GM19438 (cell line): ENCODE results near the gene BBOF1.
"Not testable (repeated sequence)": the region's sequence is repeated elsewhere in the genome, so short reads cannot be mapped to it uniquely, and the experiment has no call there.

Experiments used
- ATAC-seq: cut with Tn5 transposase; IDR thresholded peaks from one replicate; pipeline ENCODE4 v1.9.1; 2021; ENCODE audit warnings: low read depth; ENCODE audit not compliant: unreplicated experiment

BBOF1 gene

DNA sequence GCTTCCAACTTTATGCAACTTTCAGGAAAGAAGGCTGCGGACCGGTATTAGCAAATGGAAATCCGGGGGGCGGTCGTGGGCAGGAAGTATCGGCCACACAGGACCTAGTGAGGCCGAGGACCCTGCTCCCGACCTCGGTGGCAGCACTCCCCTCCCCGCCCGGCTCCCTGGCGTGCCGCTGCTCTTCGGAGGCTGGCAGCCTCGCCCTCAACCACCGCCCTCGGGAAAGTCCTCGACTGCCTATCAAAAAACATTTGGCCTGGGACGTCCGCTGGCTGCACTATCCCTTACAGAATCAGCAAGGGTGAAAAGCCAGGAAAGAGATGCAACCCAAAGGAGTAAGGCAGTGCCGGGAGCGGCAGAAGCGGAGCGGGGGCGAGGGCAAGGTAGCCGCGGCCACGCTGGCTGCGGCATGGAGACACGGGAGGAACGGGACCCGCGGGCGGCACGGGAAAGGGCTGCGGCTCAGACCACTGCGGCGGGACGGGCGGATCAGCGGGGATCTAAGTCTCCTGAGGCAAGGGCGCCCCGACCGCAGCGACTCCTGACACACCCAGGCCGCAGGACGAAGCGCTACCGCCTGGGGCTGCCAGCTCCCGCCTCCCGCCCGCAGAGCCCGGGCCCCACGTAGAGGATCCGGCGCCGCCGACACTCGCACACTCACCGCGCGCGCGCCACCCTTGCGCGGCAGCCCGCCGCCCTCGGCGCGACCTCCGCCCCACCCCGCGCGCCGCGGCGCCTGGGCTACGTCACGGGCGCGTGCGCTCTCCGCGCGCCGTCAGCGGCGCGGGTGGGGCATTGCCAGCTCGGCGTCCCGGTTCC is at the start of gene BBOF1, which contains the start of gene ENTPD5:
Gene BBOF1 (plus strand): TSS at position 764 of the 822 bp plus-strand sequence. CDS start 130 bp downstream, outside the sequence.
Gene ENTPD5 (minus strand): TSS at position 703 of the 822 bp plus-strand sequence. CDS start 31,186 bp downstream, outside the sequence.
- ATAC-seq: peak; percentile 85

GRCh38 chr14:73973497-73973896 is 45.7 kb upstream of the BBOF1 start:
- no peak for ATAC-seq

- ATAC-seq: no peak
Observed at GRCh38 chr14:73976125-73976524, 43.0 kb upstream of the BBOF1 start.

GRCh38 chr14:73977896-73978295 is 41.3 kb upstream of the BBOF1 start:
- no peak for ATAC-seq

DNA sequence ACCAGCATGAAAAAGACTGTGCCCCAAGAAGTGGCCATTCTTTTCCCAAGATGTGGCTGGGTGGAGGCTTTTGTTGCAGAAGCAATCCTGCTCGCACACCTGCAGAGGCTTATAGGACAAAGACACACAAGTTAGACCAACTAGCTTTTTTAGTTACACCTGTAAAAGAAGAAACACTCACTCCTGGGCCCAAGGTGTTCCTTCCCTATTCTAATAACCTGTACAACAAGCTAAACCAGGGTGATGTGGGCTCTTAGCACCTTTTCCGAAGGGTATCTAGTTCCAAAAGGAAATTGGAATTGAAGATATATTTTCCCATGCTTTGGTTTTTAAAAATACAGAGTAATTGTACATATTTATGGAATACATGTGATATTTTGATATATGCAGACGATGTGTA is 31.1 kb upstream of the BBOF1 start:
- ATAC-seq: no peak

- not testable (repeated sequence) for ATAC-seq
Observed at GRCh38 chr14:73988656-73989055, 30.5 kb upstream of the BBOF1 start.

DNA sequence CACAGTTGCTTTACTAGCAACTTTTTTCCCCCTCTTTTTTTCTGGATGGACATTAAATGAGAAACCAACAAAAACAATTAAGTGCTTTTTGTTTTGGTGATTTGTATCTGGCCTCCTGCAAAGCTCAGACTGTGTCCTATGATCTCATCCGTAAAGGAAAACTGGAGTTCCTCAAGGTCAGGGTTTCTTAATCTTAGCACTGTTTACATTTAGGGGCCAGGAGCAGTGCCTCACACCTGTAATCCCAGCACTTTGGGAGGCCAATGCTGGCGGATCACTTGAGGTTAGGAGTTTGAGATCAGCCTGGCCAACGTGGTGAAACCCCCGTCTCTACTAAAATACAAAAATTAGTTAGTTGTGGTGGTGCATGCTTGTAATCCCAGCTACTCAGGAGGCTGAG is 28.1 kb upstream of the BBOF1 start:
- ATAC-seq: no peak

- not testable (repeated sequence) for ATAC-seq
Observed at GRCh38 chr14:73994926-73995325, 24.2 kb upstream of the BBOF1 start.

DNA sequence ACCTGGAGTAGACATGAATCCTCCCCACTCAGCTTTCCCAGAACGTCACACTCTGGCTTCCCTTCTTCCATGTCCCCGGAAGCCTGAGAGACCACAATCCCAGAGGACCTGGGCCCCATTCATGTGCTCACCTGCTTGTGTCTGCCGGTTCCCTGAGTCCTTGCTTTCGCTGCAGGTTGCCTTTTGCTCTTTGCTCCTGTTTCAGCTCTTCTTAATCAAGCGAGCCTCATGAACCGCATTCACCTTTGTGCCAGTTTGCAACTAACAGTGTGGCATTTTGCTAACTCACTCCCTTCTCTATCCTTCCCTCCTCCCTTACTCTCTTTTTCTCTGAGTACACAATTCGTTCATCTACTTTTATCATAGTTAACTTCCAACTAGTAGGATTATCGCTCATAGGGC is 23.2 kb upstream of the BBOF1 start:
- ATAC-seq: no peak

- no peak for ATAC-seq
Observed at GRCh38 chr14:73996731-73997107, 22.4 kb upstream of the BBOF1 start.

- ATAC-seq: no peak
Observed at GRCh38 chr14:73997108-73997943, 21.8 kb upstream of the BBOF1 start.

DNA sequence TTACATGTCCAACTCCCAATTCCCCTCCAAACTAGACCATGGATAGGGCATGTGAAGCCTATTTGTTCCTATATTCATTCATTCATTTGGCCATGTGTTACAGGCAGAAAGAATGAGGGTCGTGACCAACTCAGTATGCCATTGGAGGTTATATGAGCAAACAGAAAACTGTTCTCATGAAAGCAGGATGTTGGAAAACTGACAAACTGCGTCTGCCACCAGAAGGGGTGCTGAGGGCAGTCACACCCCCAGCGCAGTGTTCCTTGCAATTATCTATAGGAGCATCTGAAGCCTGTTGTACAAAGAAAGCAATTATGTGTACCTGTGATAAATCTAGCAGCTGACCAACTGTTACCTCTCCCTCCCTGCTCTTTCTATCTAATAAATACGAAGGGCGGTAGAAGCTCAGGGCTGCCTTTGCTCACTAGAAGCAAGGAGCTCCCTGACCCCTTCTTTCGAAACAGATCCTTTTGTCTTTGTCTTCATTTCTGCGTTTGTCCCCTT is 21.2 kb upstream of the BBOF1 start:
- ATAC-seq: no peak

DNA sequence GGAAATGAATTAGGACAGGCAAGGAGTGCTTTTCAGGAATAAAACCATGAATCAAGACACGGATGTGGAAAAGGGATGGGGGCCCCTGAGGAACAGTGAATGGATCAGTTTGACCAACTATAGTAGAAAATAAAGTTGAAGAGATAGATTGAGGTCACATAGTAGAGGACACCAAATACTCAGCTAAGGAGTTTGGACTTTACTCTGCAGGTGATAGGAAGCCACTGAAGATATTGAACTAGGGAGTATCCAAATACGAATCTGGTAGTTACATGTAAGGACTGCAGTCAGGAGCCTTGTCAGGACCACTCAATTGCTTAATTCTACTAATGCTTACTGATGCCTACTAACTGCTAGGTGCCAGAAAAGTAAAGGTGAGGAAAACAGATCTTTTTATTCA is 20.4 kb upstream of the BBOF1 start:
- ATAC-seq: no peak

DNA sequence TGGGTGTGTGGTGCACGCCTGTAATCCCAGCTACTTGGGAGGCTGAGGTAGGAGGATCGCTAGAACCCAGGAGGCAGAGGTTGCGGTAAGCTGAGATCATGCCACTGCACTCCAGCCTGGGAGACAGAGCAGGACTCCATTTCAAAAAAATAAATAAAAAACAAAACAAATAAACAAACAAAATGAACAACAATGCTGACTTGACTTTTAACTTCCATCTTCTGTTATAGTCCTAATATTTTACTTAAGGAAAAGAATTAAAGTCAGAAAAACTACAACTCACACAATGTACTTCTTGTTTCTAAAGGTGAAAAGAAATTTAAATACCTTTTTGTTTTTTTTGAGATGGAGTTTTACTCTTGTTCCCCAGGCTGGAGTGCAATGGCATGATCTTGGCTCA is 13.5 kb upstream of the BBOF1 start:
- not testable (repeated sequence) for ATAC-seq

GRCh38 chr14:74008843-74009499 is 10.2 kb upstream of the BBOF1 start:
- ATAC-seq: no peak

- ATAC-seq: no peak
Observed at GRCh38 chr14:74014299-74014698, 4.8 kb upstream of the BBOF1 start.

GRCh38 chr14:74015176-74015575 is 4.0 kb upstream of the BBOF1 start:
- ATAC-seq: no peak

- ATAC-seq: no peak
Observed at GRCh38 chr14:74015963-74016362, 3.2 kb upstream of the BBOF1 start.

GRCh38 chr14:74018174-74018585 is 969 bp upstream of the BBOF1 start:
- no peak for ATAC-seq

- ATAC-seq: no peak
Observed at GRCh38 chr14:74019408-74020137, 424 bp downstream of the BBOF1 start.
